Measurements from ENCODE around the gene DPP6. TPM values are rescaled to one million over a fixed set of nuclear protein-coding genes. Genes with fewer than 3 reads are reported as not detected.

DPP6 gene
- total RNA-seq, 1 donor from 2014 or later: not detected

DNA sequence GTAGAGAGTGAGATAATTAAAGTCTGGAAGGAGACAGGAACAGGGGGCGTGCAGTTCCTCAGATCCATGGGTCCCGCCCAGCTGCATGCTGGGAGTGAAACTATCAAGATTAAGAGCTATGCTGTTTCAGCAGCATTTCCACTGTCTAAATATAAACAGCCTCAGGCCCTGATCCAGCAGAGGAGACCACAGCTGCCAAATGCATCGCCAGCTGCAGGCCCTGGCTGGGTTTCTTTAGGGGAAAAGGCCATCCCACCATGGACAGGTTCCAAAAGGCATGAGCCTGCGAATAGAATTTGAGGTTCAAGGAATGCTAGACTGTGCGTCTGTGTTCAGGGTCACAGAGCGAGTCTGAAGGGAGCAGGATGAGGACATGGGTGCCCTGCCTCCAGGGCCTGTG lies 539.3 kb downstream of the DPP6 start:
- no peak for DNase-seq (ENCODE audit: low read depth in 2 of 2)

DNA sequence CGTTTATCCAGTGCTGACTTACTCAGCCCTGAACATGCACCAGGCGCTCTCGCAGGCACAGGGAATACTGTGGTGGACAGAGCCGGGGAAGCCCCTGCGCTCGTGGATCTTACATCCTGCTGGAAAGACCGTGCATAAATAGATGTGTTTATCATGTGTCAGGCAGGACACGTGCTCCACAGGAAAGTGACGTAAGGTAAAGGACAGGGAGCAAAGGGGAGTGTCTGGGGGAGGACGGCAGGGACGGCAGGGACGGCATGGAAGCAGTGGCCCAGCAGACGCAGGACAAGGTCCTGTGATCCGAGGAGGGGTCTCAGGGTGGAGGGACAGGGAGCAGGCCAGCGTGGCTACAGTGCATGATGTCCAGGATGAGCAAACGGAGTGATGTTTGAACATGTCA lies 540.2 kb downstream of the DPP6 start:
- DNase-seq (ENCODE audit: low read depth in 2 of 2): no peak

DNA sequence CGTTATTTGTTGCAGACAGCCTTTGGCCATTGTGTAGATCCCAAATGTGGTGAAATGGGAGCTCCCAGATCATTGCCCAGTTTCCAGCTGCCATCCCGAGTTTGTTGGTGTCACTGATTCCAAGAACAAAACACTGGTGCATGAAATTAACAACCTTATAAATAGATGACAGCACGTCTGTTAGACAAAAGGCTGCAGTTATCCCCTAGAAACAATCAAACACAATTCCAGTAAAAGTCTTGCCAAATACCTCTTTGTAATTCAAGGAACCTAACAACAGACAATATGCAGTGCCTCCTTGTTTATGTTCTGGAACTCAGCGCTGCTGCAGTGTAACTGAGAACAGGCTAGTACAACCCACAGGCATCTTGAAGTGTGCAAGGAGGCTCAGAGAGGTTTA lies 546.2 kb downstream of the DPP6 start:
- no peak for DNase-seq (ENCODE audit: low read depth in 2 of 2)

GRCh38 chr7:154598864-154599263 lies 546.7 kb downstream of the DPP6 start:
- DNase-seq (ENCODE audit: low read depth in 2 of 2): no peak

- no peak for DNase-seq (ENCODE audit: low read depth in 2 of 2)
These were observed 558.7 kb downstream of the DPP6 start for GRCh38 chr7:154610903-154611302.

GRCh38 chr7:154613811-154614210 lies 561.6 kb downstream of the DPP6 start:
- DNase-seq (ENCODE audit: low read depth in 2 of 2): no peak

DNA sequence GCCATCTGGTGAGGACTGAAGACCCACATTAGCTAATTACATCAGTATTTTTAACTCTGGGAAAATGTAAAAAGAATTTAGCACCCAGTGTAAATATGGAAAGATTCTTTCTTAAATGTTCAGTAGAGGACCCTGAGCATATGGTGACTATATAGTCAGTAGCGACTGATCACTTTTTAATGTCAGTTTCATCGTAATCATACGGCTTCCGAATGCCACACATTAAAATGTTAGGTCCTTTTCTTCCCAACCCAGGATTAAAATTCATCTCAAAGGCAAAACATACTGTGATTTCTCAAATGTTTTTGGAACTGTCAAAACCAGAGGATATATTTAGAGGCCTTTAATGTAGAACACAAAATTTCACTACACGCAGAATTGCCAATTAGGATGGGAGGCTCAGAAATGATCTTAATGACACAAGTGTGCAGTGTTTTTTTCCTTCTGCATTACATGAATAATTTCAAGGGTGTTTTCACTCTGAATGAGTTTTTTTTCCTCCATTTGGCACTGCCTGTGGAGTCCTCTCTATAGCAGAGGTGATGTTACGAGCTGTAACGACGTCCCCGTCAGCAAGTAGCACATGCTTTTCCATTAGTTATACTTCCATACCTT lies 568.0 kb downstream of the DPP6 start:
- no peak for DNase-seq (ENCODE audit: low read depth in 2 of 2)

- no peak for DNase-seq (ENCODE audit: low read depth in 2 of 2)
These were observed 571.2 kb downstream of the DPP6 start for GRCh38 chr7:154623399-154623798.

- DNase-seq (ENCODE audit: low read depth in 2 of 2): no peak
These were observed 575.6 kb downstream of the DPP6 start for GRCh38 chr7:154627646-154628290.

DNA sequence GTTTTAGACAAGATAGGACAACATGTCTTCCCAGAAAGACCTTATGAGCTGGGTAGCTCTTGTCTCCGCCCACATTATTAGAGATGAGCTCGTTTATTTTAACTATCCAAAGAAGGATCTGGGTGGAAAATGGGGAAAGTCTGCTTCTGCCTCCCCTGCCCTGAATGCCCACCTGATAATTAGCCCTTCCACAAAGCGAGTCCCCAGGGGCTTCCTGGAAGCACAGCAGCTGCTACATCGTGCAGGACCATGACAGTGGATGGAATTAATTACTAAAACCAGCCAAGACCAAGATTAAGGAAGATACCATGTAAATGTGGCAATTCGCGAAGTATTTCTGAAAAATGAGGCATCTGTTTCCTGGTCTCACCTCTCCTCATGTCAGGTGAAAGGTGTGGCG lies 576.4 kb downstream of the DPP6 start:
- no peak for DNase-seq (ENCODE audit: low read depth in 2 of 2)

DNA sequence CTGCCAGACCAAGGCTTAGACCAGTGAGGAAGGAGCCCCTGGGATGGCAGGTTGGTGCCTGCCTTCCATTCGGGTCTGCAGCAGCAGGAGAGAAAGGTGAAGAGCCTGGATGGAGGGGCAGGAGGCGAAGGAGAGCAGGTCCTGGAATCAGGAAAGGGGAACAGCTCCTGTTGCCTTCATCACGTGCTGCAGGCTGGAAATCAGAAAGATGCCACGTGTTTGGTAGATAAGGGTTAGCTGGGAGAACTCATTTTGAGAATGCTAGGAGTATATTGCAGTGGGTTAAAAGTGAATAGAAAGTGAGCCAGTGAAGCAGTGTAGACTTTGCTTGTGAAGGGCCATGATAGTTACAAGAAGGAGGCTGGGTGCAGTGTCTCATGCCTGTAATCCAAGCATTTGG lies 579.0 kb downstream of the DPP6 start:
- no peak for DNase-seq (ENCODE audit: low read depth in 2 of 2)

DNA sequence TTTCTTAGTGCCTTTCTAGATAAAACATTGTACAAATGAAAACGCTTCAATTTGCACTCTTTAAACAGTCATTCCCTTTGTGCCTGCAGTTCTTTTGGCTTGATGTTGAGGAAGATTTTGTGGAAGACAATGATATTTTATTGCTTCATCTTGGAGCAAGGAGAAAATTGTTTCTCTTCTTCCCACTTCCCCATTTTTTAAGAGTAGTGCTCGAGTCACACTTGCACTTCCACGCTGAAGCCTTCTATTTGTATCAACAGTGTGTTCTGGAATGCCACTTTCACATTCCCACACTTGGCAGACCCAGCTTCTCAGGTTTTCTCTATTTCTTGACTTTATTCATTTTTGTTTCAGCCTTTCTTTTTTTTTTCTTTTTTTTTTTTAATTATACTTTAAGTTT lies 581.4 kb downstream of the DPP6 start:
- no peak for DNase-seq (ENCODE audit: low read depth in 2 of 2)

DNA sequence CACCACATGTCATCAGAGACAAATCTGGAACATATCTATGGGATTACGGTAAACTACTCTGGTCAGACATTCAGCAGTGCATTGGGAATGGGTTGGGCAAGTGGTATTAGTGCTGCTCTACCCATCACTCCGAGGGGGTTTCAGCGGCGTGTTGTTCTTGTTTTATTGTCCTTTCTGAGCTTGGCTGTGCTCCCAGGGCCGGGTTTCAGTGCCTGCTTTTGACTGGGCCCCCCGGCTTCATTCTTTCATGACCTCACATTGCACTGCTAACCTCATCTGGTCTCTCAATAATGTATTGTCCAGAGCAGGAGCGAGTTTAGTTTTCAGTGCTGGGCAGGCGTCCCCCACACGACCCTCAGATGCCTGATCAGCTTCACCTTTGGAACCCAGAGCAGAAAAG lies 586.1 kb downstream of the DPP6 start:
- no peak for DNase-seq (ENCODE audit: low read depth in 2 of 2)

DNA sequence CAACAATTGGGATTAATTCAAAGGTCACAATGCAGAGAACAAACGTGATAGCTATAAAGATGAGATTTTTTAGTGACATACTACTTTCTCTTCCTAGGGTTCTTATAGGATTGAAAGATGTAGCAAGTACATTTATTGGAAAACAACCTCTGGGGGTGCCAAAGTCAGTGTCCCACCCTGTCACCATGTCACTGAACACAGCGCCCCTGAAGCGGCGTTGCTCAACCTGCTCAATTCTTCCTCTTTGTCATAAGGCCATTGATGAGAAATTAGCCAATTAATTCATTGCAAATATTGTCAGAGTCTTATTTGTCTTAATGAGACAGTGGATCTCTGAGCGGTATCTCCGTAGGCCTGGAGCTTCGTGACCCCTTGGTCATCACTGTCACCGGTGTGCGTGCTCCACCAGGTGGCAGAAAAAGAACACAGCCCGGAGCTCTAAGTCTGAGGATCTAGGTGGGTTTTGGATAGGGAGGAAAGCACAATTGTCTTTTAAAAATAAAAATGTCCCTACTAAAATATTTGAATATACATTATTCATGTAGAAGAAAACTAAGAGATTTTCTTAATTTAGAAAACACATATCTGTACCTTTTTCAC lies 588.2 kb downstream of the DPP6 start:
- no peak for DNase-seq (ENCODE audit: low read depth in 2 of 2)

DNA sequence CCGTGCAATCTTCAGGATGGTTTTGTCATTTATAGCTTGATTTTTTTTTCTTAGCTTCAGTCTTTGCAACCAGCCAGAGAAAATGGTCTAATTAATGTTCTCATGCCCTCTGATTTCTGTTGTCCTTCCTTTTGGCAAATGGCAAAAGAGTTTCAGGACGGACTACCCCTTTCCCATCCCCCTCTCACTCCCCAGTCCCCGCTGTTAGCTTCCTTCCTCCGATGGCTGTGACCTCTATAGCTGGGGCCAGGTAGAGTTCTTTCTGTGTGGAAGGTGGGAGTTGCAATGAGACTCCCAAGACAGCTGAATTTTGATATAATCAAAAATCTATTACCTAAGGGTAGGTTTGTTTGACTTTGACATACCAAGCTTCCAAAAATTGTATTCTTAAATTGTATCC lies 588.7 kb downstream of the DPP6 start:
- no peak for DNase-seq (ENCODE audit: low read depth in 2 of 2)

- DNase-seq (ENCODE audit: low read depth in 2 of 2): no peak
These were observed 592.2 kb downstream of the DPP6 start for GRCh38 chr7:154644366-154644765.

DNA sequence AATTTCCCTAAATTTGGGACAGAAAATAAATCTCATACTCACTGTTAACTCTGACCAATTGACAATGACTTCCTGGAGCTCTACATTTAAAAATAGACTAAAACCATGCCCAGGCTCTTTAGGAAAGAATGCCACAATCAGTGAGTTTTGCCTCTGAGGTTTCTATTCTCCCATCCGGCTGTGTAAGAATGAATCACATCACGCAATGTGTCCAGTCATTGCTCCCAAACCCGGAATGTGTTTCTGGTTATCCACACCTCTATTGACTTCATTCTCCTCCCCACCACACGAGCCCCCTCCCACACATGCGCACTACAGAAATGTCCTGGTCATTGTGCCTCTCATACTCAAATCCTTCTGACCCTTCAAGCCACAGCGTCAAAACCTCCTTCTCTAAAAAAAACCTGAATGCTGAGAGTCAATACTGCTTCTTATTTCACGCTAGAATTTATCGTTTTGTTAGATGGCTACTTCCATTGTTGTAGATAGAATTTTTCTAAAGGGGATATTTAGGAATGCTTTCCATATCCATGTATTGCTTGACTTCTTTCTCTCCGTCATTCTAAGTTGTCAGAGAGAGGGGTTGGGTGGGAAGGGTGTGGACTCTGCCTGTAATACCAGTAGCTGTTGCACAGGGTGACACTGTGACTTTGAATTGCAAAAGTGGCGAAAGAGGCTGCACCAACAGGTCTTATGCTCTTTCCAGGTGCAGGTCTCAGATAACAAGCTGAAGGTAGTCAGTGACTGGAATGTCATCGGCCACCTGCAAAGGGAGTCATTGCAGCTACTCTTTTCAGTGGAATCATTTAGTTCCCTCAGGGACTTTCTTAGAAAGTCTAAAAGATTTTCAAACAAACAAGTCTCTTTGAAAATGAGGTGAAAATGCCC lies 594.2 kb downstream of the DPP6 start:
- DNase-seq (ENCODE audit: low read depth in 2 of 2): no peak

DNA sequence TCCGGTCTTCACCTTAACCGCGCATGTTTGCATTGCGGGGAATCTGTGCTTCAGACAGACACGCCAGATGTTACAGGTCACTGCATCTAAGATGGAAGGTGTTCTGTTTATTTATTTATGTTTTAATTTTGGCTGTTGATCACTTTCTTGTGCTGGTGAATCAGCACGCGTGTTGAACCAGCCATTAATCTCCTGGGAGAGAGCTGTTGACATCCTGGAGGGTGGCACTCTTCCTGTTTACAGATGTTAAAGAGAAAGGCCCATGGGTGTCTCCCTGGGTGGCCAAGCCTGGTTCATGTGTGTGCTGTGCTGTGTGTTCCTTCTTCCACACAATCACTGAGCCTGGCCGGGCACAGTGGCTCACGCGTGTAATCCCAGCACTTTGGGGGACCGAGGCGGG lies 595.4 kb downstream of the DPP6 start:
- no peak for DNase-seq (ENCODE audit: low read depth in 2 of 2)

GRCh38 chr7:154649015-154649414 lies 596.8 kb downstream of the DPP6 start:
- DNase-seq (ENCODE audit: low read depth in 2 of 2): no peak

- DNase-seq (ENCODE audit: low read depth in 2 of 2): no peak
These were observed 597.2 kb downstream of the DPP6 start for GRCh38 chr7:154649434-154649833.

DNA sequence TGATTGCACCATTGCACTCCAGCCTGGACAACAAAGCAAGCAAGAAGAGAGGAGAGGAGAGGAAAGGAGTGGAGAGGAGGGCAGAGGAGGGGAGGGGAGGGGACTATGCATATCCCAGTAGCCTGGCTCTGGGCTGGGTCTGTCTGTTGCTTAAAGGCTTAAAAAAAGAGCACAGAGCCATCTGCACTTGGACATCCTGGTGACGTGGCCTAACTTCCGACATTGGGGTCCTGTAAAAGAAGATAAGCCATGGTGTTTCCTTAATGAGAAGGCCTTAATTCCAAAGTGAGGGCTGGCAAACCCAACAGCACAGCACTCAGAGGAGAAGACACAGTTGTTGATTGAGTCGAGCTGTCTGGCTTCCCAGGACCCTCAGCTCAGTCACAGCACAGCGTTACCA lies 598.1 kb downstream of the DPP6 start:
- no peak for DNase-seq (ENCODE audit: low read depth in 2 of 2)

- no peak for DNase-seq (ENCODE audit: low read depth in 2 of 2)
These were observed 599.3 kb downstream of the DPP6 start for GRCh38 chr7:154651501-154651900.

Data from lung microvascular endothelial cell (primary cell).